Right renal pelvis (tissue), 4 donors: ENCODE data around the gene MICALL2. TPM values are rescaled to one million over a fixed set of nuclear protein-coding genes. Genes with fewer than 3 reads are reported as not detected.

Experiments
- DNase-seq, 4 donors: peaks; one replicate each; pipeline ENCODE4 v3.0.0-alpha.2; 2013; ENCODE audit warnings: low read depth in 4 of 4, low spot score in 3 of 4, missing footprints in 1 of 4
- polyA plus RNA-seq, 4 donors: library from polyadenylated mRNA; unstranded; fragments of 120-200 nt; gene quantifications; one replicate each; pipeline ENCODE4 v1.2.1, GENCODE V29; 2013; ENCODE audit not compliant: insufficient read length in 4 of 4

MICALL2 gene
- polyA plus RNA-seq, result 10 to 100 TPM in 1 of 4 donors, 1 to 10 TPM in 3; 7.6 to 11.1 (median 8.6) TPM

GRCh38 chr7:1458683-1459511 is at the start of gene MICALL2:
Gene MICALL2, minus strand, starts transcription at chr7:1459470. Its CDS starts 144 bp downstream, at chr7:1459326.
- DNase-seq, result no peak

DNA sequence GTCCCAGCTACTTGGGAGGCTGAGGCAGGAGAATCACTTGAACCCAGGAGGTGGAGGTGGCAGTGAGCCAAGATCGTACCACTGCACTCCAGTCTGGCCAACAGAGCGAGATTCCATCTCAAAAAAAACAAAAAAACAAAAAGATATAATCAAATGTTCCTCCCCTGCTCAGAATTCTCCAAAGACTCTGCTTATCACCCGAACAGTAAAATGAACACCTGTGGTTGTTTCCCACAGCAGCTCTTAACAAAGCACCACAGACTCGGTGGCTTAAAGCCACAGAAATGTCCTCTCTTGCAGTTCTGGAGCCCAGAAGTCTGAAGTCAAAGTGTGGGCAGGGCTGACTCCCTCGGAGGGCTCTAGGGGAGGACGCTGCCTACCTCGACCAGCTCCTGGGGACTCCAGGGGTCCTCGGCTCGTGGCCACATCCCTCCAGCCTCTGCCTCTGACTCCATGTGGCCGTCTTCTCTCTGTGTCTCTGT is 49.0 kb upstream of the MICALL2 start:
- DNase-seq, result no peak

GRCh38 chr7:1505731-1506550 is 46.7 kb upstream of the MICALL2 start:
- no peak for DNase-seq

DNA sequence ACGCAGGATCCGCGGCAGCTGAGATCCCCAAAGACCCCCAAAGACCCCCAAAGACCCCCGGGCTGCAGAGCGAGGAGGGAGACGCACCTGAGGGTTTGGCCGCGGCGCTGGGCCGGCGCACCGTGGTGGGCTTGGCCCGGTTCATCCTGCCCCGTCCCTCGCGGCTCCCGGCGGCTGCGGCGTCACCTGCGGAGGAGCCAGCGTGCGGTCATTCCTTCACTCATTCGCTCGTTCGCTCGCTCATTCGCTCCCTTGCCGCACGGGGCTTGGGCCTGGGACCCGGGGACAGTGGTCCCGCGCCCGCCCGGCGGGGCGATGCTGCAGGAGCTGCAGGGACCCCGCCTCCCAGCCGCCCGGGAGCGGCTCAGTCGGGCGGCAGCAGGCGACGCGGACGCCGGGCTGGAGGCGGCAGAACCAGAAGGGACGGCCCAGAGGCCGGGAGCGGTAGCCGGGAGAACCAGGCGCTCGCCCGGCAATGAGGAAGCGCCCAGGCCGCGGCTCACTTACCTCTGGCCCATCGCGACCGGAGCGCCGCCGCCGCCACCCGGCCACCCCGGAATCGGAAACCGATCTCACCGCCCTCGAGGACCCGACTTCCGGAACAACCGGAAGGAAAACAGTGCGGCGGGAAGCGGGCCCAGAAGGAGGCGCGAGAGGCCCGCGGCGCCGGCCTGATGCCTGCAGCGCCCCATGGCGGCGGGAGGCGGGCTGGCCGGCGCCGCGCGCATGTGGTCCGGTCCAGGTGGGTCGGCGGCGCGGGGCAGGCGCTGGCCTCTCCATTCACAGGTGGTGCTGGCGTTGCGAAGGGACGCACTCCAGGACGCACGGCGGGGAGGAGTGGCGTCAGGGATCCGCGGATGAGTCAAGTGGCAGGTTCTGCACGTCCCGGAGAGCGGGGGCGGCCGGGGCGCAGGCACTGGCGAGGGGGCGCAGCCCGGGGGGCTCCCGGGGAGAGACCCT is 44.8 kb upstream of the MICALL2 start, which contains the start of gene INTS1:
Gene INTS1 (minus strand): TSS at position 574 of the 960 bp plus-strand sequence. CDS start 429 bp downstream, at position 145.
- peak; percentile 77 to 87 (median 86) for DNase-seq

DNA sequence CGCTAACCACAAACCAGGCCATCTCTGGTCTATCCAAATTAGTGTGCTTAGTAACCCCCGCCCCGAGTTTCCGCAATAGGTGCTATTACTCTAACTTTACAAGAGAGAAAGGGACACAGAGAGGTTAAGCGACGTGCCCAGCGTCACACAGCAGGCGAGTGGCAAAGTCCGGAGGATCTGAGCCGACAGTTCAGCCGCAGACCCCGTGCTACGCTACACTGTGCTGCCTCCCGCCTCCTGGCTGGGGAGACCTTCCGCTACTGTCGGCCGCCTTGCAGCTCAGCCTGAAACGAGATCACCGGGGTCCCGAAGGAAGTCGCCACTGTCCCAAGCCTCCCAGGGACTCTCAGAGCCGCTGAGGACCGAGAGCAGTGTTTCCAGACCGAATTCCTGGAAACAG is 44.1 kb upstream of the MICALL2 start:
- DNase-seq, result no peak

GRCh38 chr7:1502845-1503244 is 43.6 kb upstream of the MICALL2 start:
- DNase-seq, result no peak

GRCh38 chr7:1501487-1502270 is 42.4 kb upstream of the MICALL2 start:
- no peak for DNase-seq

- no peak for DNase-seq
Observed at GRCh38 chr7:1500064-1500807, 41.0 kb upstream of the MICALL2 start.

DNA sequence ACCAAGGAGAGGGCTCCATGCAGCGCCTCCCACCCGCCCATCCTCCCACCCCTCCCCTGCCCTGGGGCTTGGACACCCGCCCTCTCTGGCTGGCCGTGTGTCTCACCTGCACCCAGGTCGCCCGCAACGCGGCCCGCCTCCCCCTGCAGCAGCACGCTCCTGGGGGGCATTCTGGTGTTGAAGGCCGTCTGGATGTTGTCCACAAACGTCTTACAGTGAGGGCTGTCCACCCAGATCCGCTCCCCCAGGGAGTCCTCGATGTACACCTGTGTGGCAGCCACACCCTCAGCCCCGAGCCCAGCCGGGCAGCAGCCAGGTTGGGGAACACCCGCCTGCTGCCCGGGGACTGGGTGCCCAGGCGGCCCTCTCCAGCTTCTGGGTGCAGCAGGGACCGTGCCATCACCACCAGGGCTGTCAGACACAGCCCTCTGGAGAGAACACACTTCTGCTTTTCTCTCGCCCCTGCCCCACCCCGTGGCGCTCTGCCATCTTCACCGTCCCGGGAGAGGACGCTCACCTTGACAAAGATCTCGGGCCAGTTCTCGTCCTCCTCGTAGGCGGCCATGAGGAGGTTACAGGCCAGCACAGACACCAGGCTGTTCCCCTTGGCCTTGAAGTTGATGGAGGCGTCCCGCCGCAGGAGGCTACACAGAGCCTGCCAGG is 40.2 kb upstream of the MICALL2 start:
- no peak for DNase-seq

GRCh38 chr7:1498370-1499305 is 39.4 kb upstream of the MICALL2 start:
- no peak for DNase-seq

DNA sequence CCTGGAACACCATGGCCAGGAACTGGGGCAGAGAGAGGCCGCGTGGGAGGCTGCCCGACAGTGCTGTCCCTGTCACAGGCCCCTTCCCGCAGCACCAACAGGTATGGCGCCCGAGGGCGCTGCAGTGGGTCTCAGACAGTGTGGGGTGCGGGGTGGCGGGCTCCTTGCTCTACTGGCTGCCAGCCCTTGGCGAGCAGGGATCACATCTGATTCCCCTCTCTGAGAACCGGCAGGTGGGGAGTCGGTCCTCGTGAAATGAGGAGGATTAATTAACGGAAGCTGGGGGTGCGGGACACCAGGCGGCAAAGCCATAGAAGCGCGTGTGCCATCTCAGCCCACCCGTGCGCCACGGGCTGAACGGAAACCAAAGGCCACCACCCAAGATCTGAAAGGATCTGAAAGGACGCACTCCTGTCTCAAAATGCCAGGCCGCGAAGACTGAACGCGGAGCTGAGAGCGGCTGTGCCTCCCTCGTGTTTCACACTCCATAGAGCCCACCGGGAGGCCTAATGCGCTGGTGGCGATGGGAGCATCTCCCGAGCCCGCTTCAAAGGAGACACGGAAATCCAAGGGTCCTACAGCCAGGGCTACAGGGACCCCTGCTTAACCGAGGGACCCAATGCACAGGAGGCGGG is 38.1 kb upstream of the MICALL2 start:
- DNase-seq, result no peak

DNA sequence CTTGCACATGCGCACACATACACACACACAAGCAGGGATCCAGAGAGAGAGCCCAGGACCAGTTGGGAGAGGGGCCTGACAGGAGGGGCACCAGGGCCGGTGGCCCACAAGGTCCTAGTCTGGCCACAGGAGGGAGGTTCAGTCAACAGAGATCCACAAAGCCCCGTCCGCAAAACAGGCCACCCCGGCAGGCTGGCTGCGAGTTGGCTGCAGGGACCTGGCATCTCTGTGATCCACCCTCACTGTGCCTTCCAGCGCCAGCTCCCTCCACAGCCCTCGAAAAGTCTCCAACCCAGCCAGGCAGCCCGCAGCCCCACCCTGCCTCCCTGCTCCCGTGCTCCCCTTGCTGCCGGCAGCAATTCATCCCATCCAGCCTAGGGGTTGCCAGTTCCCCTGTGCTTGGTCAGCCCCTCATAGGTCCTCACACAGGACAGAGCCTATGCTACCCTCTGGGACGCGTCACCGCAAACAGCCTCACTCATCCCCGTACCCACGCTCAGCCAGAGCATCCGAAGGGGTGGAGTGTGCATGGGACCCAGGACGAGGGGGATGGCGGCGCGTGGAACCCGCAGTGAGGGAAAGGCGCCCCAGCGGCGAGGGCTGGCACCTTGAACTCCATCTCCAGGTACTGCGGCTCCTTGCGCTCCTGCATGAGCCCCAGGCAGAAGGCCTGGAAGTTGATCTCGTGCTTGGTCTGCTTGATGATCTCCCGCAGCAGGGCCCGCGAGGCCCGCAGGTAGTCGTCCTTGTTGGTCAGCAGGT is 37.4 kb upstream of the MICALL2 start:
- DNase-seq, result no peak

- DNase-seq, result no peak
Observed at GRCh38 chr7:1495564-1496242, 36.4 kb upstream of the MICALL2 start.

GRCh38 chr7:1494866-1495563 is 35.7 kb upstream of the MICALL2 start:
- no peak for DNase-seq

DNA sequence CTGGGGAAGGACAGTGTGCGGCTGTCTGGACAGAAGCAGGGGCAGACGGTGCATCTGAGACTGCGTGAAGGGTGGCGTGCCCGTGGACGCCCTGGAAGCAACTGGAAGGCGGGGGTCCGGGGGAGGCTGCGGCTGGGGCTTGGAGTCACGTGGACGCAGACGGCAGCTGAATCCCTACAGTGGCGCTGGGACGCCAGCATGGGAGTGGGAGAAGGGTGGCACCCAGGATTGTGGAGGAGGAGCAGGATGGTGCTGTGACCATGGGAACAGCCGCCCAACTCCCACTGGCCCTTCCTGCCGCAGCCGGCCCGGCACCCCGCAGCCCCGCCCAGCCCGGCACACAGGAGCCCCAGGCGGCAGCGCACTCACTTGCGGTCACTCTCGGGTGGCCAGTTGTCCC is 35.2 kb upstream of the MICALL2 start:
- no peak for DNase-seq
